NK-92 treated with Interleukin-12 subunit alpha and Interleukin-12 subunit beta, amount 100 ng/mL, for 24 hours (cell line): ENCODE measurements around the gene SHISA9.
"Not testable (repeated sequence)": the region's sequence is repeated elsewhere in the genome, so short reads cannot be mapped to it uniquely, and the experiment has no call there.

Experiments
- DNase-seq: peaks from one replicate; lab custom pipeline; 2025; lab: John Stamatoyannopoulos, UW

The SHISA9 gene

DNA sequence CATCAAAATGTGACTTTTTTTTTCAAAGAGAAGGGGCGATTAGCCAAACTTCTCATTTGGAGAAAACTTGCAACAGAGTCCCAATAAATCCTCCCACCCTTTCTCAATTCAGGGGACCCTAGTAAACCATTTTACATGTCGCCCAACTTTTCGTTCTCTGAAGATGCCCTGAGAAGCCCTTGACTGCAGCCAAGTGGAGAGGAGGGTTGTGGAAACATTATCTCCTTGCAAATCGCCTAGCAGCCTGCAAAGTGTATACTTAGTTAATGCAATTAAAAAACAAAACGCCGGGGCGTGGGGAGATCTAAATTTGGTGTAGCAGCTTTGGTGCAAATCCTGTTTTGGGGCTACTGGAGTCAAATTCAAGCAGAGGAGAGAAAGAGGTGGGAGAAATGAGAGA lies 1.2 kb upstream of the SHISA9 start:
- no peak for DNase-seq

DNA sequence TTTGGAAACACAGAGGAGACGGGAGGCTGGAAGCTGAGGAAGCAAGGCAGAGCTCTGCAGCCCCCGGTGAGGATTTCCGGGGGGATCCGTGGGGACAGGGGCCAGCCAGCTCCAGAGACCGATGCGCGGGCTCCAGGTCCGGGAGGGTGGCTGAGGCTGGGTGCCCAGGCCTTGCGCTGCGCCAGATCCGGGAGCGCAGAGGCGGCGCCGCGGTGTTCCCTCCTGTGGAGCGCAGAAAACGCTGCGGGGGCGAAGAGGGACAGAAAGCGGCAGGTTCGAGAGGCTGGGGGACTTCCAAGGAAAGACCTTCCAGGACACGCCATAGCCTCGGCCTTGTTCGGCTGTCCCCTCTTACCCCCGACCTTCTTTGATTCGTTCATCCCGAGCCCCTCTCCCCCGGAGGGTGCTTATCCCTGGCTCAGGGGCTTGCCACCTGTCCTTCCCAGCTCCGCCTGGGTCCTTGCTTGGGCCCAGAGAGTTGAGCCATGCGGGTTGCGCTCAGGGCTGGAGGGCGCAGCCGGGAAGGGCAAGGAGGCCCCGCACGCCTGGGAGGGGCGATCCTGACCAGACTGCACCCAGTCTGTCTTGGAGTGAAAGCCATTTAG lies 697 bp upstream of the SHISA9 start:
- DNase-seq: no peak

DNA sequence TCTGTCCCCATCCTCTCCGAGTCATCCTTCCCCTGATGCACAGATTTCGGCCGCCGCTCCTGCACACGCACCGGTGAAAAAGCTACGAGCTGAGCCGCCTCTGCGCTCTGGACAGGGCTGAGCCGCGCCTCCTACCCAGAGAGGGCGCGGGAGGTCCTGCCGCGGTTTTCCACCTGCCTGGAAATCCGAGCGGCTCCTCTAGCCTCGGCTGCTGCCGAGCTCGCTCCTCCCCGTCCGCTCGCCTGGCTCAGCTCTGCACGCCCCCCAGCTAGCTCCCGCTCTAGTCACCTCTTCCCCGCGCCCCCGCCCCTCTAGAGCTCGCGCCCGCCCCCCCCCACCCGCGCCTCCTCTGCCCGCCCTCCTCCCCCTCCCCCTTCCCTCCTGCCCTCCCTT lies 198 bp upstream of the SHISA9 start:
- no peak for DNase-seq

GRCh38 chr16:12902511-12903372 lies 1.3 kb downstream of the SHISA9 start:
- DNase-seq: no peak

- no peak for DNase-seq
These were observed 2.3 kb downstream of the SHISA9 start for GRCh38 chr16:12903407-12904328.

GRCh38 chr16:12904329-12904671 lies 2.9 kb downstream of the SHISA9 start:
- no peak for DNase-seq

DNA sequence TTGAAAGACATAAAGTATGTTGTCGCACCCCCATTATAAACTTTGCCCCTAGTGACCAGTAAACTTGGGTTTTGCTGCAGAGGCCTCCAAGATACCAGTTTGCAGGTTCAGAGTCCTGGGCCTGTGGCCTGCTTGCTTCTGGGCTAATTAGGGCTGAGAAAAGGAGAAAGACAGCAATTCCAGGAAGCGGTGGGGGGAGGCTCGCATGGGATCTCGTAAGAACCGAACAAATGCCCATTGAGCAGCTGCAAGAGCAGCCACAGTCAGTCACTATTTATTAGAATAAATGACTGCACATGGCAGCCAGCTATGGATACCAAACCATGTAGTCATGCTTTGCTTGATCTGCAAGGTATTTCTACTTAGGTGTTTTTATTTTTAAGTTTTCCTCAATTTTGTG lies 4.9 kb downstream of the SHISA9 start:
- no peak for DNase-seq

GRCh38 chr16:12906765-12907516 lies 5.5 kb downstream of the SHISA9 start:
- DNase-seq: no peak

DNA sequence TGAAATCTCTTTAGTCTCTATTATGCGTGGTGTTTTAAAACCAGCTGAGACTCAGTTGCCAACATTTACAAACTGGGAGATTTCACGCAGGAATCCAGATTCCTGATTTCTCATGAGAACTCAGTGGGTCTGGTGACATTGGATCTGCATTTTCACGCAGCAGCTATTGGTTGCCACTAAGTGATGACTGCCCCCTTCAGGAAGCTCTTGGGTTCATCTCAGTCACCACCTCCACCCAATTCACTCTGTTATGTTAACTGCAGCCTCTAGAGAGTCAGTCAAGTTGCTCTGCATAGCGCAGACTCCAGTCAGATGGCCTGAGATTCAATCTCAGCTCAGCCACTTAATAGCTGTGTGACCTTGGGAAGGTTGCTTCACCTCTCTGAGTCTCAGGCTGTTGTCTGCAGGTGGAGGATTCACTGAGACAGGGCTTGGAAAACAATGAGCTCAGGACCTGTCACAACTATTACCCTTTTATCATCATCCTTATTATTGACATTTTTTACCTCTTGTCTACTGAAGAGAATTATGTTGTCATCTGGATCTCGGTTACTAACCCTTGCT lies 6.4 kb downstream of the SHISA9 start:
- no peak for DNase-seq

- DNase-seq: no peak
These were observed 15.8 kb downstream of the SHISA9 start for GRCh38 chr16:12917246-12917645.

DNA sequence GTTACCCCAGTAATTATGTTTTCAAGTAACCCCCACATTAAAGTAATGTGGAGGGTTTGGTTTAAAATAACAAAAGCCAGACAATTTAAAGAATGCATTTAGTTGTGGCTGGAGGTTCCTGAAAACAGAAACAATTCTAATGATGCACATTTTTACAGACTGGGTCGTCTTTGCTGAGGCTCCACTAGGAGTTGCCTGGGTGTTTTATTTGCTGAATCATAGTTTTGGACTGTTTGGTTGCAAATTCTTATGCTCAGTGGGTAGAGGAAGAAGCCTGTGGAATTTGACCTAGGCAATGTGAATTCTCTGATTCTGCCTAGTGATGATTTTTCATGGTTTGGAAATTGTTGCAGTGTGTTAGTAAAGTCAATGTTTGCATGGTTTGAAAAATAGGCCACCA lies 16.3 kb downstream of the SHISA9 start:
- no peak for DNase-seq

GRCh38 chr16:12920739-12921138 lies 19.3 kb downstream of the SHISA9 start:
- no peak for DNase-seq

- DNase-seq: not testable (repeated sequence)
These were observed 22.2 kb downstream of the SHISA9 start for GRCh38 chr16:12923640-12924039.

DNA sequence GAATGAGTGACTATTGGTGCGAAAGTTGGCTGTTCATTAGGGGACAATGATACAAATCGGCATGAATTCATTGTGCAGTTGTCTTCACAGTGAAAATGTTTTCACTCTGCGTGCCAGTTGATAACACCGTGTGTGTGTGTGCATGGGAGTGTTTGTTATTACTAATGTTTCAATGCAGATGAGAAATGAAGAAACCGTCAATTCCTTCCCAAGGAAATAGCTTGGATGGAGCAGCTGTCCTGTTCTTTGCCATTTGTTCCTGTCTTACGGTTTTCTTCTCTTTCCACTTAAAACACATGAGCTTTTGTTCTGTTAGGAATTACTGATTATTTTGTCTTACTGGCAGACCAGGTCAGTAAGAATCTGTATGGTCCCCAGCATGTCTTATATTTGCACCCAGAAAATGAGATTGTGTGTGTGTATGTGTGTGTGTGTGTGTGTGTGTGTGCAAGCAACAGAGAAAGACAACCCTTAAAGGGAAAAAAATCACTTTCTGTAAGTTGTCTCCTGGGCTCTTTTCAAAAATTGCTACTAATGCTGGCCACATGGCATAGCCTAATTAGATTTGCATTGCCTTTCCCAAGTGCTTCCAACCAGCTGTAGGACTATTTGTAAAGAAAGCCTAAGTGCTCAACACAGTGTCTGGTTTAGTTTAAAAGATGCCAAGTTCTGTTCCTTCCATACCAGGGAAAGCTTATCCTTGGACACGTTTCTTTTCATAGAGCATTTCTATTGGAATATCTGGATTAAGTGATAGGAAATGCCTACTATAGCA lies 23.8 kb downstream of the SHISA9 start:
- no peak for DNase-seq

DNA sequence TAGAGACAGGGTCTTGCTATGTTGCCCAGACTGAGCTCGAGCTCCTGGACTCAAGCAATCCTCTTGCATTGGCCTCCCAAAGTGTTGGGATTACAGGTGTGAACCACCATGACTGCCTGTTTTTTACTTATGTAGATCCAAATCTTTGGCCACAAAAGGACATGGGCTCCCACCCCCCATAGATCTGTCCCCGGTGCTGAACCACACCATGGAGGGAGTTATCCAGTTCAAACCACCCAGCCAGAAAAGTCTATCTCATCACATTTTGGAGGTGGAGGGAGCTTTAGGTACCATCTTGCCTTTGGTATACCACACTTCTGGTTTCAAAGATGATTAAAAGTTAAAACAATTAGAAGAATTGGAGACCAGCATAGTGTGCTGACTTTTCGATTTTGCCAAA lies 26.2 kb downstream of the SHISA9 start:
- DNase-seq: no peak

- DNase-seq: no peak
These were observed 29.5 kb downstream of the SHISA9 start for GRCh38 chr16:12930881-12931280.

DNA sequence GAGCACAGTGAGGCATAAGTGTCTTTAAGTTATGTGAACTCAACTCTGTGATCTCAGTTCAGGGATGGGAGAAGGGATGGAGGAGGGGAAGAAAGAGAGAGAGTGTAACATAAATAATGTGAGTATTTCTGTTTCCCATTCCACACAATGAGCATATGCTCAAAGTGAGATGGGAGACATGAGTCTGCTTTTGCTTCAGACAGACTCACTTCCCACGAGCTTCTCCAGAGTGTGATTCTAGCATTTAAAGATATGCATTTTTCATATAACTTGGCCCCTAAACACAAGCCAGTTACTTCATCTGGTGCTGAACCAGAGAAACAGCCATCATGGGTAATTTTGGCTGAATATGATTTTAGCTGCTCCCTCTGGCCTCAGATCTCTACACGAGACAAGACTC lies 35.0 kb downstream of the SHISA9 start:
- no peak for DNase-seq

DNA sequence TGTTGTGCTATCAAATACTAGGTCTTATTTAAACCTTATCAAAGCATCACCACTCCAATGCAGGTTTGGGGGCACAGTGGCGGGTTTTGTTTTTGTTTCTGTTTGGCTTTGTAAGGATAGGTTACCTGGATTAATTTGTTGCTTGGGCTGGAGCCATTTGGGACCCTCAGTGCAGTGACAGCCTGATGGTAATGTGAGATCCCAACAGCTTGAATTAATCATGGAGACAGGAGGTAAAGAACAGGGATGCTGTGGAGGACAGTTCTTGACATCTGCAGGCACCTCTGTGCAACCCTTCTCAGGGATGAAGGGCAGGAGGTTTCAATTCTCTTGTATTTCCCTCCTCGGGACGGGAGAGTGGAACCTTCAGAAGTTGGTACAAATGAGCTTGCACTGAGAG lies 40.5 kb downstream of the SHISA9 start:
- DNase-seq: no peak

GRCh38 chr16:12942861-12943260 lies 41.5 kb downstream of the SHISA9 start:
- no peak for DNase-seq

GRCh38 chr16:12944300-12944699 lies 42.9 kb downstream of the SHISA9 start:
- DNase-seq: no peak

GRCh38 chr16:12951392-12951791 lies 50.0 kb downstream of the SHISA9 start:
- DNase-seq: no peak
